IMR-90 (cell line): Measurements from ENCODE around the gene DHRSX. TPM values are rescaled to one million over a fixed set of nuclear protein-coding genes. Genes with fewer than 3 reads are reported as not detected.
A peak's percentile ranks its signal among the peaks of the same experiment; 100 is the strongest.

Source experiments
- ATAC-seq: fragments of 200-7000 bp; cut with Tn5 transposase; 2 replicates; pipeline ENCODE4 v1.9.1; 2020; ENCODE audit warnings: low read depth, mild to moderate bottlenecking, moderate library complexity
- BruUV-seq: library from RNA; stranded (reverse); fragments of 400-500 nt; replicated peaks from 2 replicates; lab custom pipeline; 2021; lab: Mats Ljungman, UMichigan
- CTCF ChIA-PET: fragments of 300-600 bp; formaldehyde crosslinking; extraction: SDS; loops from one replicate; lab custom pipeline; 2021; ENCODE audit warnings: antibody characterized with exemption; lab: Yijun Ruan, JAX
- POLR2A ChIA-PET: fragments of 300-600 bp; sonication (Branson Sonifier 250); formaldehyde crosslinking; loops from one replicate; lab custom pipeline; 2022; ENCODE audit warnings: antibody characterized with exemption; ENCODE audit not compliant: unreplicated experiment; lab: Charles Lee
- DNase-seq: peaks from one replicate; pipeline ENCODE4 v3.0.0; 2013
- H2AFZ ChIP-seq: replicated peaks from 2 replicates; pipeline ENCODE3; 2013; ENCODE audit warnings: low read length, mild to moderate bottlenecking; ENCODE audit not compliant: poor library complexity
- H2AK5ac ChIP-seq: 2 replicates; pipeline ENCODE4 v1.6.1; 2013; ENCODE audit warnings: low read depth, low read length, inconsistent platforms
- H2AK9ac ChIP-seq: replicated peaks from 2 replicates; pipeline ENCODE3; 2013; ENCODE audit warnings: mild to moderate bottlenecking, low read depth, low read length, moderate library complexity; ENCODE audit not compliant: poor library complexity
- H2BK120ac ChIP-seq: 2 replicates; pipeline ENCODE4 v1.6.1; 2013; ENCODE audit warnings: low read depth, low read length, inconsistent platforms
- H2BK15ac ChIP-seq: 3 replicates; pipeline ENCODE4 v1.6.1; 2013; ENCODE audit warnings: low read depth, low read length, inconsistent platforms
- H2BK20ac ChIP-seq: 2 replicates; pipeline ENCODE4 v1.6.1; 2013; ENCODE audit warnings: low read depth, mild to moderate bottlenecking, inconsistent platforms, low read length, moderate library complexity
- H2BK5ac ChIP-seq: 2 replicates; pipeline ENCODE4 v1.6.1; 2013; ENCODE audit warnings: mild to moderate bottlenecking, low read depth, low read length, inconsistent platforms; ENCODE audit not compliant: poor library complexity, severe bottlenecking
- H3K14ac ChIP-seq: replicated peaks from 2 replicates; pipeline ENCODE4 v1.6.1; 2013; ENCODE audit warnings: low read depth, low read length, inconsistent platforms
- H3K18ac ChIP-seq: 2 replicates; pipeline ENCODE4 v1.6.1; 2013; ENCODE audit warnings: low read depth, low read length, control low read depth
- H3K23ac ChIP-seq: 2 replicates; pipeline ENCODE4 v1.6.1; 2013; ENCODE audit warnings: low read depth, low read length, inconsistent platforms
- H3K27ac ChIP-seq: 2 replicates; pipeline ENCODE4 v1.5.1; 2013; ENCODE audit warnings: mild to moderate bottlenecking, control low read depth, low read length; ENCODE audit not compliant: insufficient read depth
- H3K27me3 ChIP-seq: 2 replicates; pipeline ENCODE4 v1.6.1; 2013; ENCODE audit warnings: low read length; ENCODE audit not compliant: control insufficient read depth, insufficient read depth
- H3K36me3 ChIP-seq: 2 replicates; pipeline ENCODE4 v1.6.1; 2013; ENCODE audit warnings: low read length, mixed read lengths; ENCODE audit not compliant: control insufficient read depth, insufficient read depth
- H3K4ac ChIP-seq: 2 replicates; pipeline ENCODE4 v1.6.1; 2013; ENCODE audit warnings: low read depth, low read length, inconsistent platforms
- H3K4me1 ChIP-seq: 2 replicates; pipeline ENCODE4 v1.6.1; 2013; ENCODE audit warnings: low read length, mixed read lengths; ENCODE audit not compliant: control insufficient read depth, insufficient read depth
- H3K4me2 ChIP-seq: 2 replicates; pipeline ENCODE4 v1.6.1; 2013; ENCODE audit warnings: low read depth, mild to moderate bottlenecking, control low read depth, low read length, moderate library complexity
- H3K4me3 ChIP-seq: 2 replicates; pipeline ENCODE4 v1.5.1; 2013; ENCODE audit warnings: low read depth, mild to moderate bottlenecking, control low read depth, low read length, moderate library complexity; ENCODE audit not compliant: insufficient read depth
- H3K56ac ChIP-seq: 2 replicates; pipeline ENCODE4 v1.6.1; 2013; ENCODE audit warnings: low read length, inconsistent platforms; ENCODE audit not compliant: insufficient read depth; ENCODE audit errors: extremely low read depth
- H3K79me1 ChIP-seq, 2 experiments: 2 replicates each; pipeline ENCODE4 v1.6.1; 2013; ENCODE audit warnings: low read length in 2 of 2, inconsistent platforms in 1 of 2, low read depth in 1 of 2
- H3K9ac ChIP-seq: 2 replicates; pipeline ENCODE4 v1.6.1; 2013; ENCODE audit warnings: low read depth, low read length, control low read depth
- H3K9me1 ChIP-seq: 2 replicates; pipeline ENCODE4 v1.6.1; 2013; ENCODE audit warnings: low read length, inconsistent platforms; ENCODE audit not compliant: insufficient read depth
- H3K9me3 ChIP-seq: 2 replicates; pipeline ENCODE4 v1.6.1; 2013; ENCODE audit warnings: low read length; ENCODE audit not compliant: control insufficient read depth, insufficient read depth
- H4K20me1 ChIP-seq: 2 replicates; pipeline ENCODE4 v1.6.1; 2013; ENCODE audit warnings: low read length, inconsistent platforms; ENCODE audit not compliant: insufficient read depth
- H4K5ac ChIP-seq: 2 replicates; pipeline ENCODE4 v1.6.1; 2013; ENCODE audit warnings: mild to moderate bottlenecking, low read depth, low read length, control low read depth
- H4K8ac ChIP-seq, 2 experiments: 2 replicates each; pipeline ENCODE4 v1.6.1; 2013; ENCODE audit warnings: low read depth in 2 of 2, low read length in 2 of 2, control low read depth in 1 of 2, inconsistent platforms in 1 of 2
- H4K91ac ChIP-seq: 2 replicates; pipeline ENCODE4 v1.6.1; 2013; ENCODE audit warnings: low read depth, low read length, inconsistent platforms; ENCODE audit not compliant: insufficient read depth
- BHLHE40 ChIP-seq: fragments of 150-350 bp; IDR thresholded peaks from 2 replicates; pipeline ENCODE4 v1.6.1; 2016; ENCODE audit warnings: mild to moderate bottlenecking, low read depth, low read length
- CEBPB ChIP-seq: IDR thresholded peaks from 2 replicates; pipeline ENCODE4 v1.6.1; 2012; ENCODE audit warnings: low read depth, low read length, improper control_type of control experiment
- CHD1 ChIP-seq: IDR thresholded peaks from 2 replicates; pipeline ENCODE4 v1.6.1; 2012; ENCODE audit warnings: low read depth, low read length, improper control_type of control experiment
- MAFK ChIP-seq: IDR thresholded peaks from 2 replicates; pipeline ENCODE4 v1.6.1; 2012; ENCODE audit warnings: low read depth, low read length, improper control_type of control experiment
- MAZ ChIP-seq: IDR thresholded peaks from 2 replicates; pipeline ENCODE4 v1.6.1; 2012; ENCODE audit warnings: low read depth, mild to moderate bottlenecking, low read length, improper control_type of control experiment, moderate library complexity, borderline replicate concordance
- MXI1 ChIP-seq: IDR thresholded peaks from 2 replicates; pipeline ENCODE4 v1.6.1; 2012; ENCODE audit warnings: low read depth, mild to moderate bottlenecking, low read length, moderate library complexity, borderline replicate concordance
- NFE2L2 ChIP-seq: fragments of 150-350 bp; IDR thresholded peaks from 2 replicates; pipeline ENCODE4 v1.6.1; 2016; ENCODE audit warnings: low read depth, mild to moderate bottlenecking, low read length
- POLR2A ChIP-seq: IDR thresholded peaks from 2 replicates; pipeline ENCODE4 v1.6.1; 2012; ENCODE audit warnings: mild to moderate bottlenecking, low read depth, low read length
- RAD21 ChIP-seq: IDR thresholded peaks from 2 replicates; pipeline ENCODE4 v1.6.1; 2012; ENCODE audit warnings: low read length, improper control_type of control experiment
- RCOR1 ChIP-seq: IDR thresholded peaks from 2 replicates; pipeline ENCODE4 v1.6.1; 2012; ENCODE audit warnings: mild to moderate bottlenecking, low read length, improper control_type of control experiment; ENCODE audit not compliant: insufficient replicate concordance
- RFX5 ChIP-seq: IDR thresholded peaks from 2 replicates; pipeline ENCODE4 v1.8.0; 2012; ENCODE audit warnings: low read depth, mild to moderate bottlenecking, low read length, moderate library complexity
- SMC3 ChIP-seq: fragments of 150-350 bp; IDR thresholded peaks from 2 replicates; pipeline ENCODE4 v1.6.1; 2016; ENCODE audit warnings: low read depth, mild to moderate bottlenecking, antibody characterized with exemption, low read length, moderate library complexity
- WGBS, 2 experiments: methylation state at CpG; one replicate each; pipeline versions ENCODE4 v1.1.5 to v1.1.7; 2013; ENCODE audit warnings: missing lambda C conversion rate in 2 of 2; ENCODE audit not compliant: insufficient read length in 1 of 2; ENCODE audit errors: extremely low coverage in 2 of 2; 5-methylcytosine and 5-hydroxymethylcytosine counted together
- dilution Hi-C: fragments of 300-500 bp; cut with HindIII; formaldehyde crosslinking; loops from one replicate; pipeline ENCODE4 v1.14.3; 2018; ENCODE audit warnings: low sequenced_read_pairs; ENCODE audit not compliant: unreplicated experiment
- in situ Hi-C: fragments of 300-500 bp; cut with MboI; formaldehyde crosslinking; loops from 3 replicates; pipeline ENCODE4 v1.14.3; 2019; ENCODE audit warnings: low sequenced_read_pairs, inconsistent platforms, mixed read lengths
- intact Hi-C: fragments of 100-400 bp; cut with micrococcal nuclease; formaldehyde crosslinking; loops from 2 replicates; pipeline ENCODE4 v1.10.0; 2022
- polyA plus RNA-seq, 3 experiments: library from polyadenylated mRNA; depleted of rRNA; stranded (reverse); fragments of >200 nt; gene quantifications; 2 replicates each; pipeline ENCODE4 v1.2.3, GENCODE V29; 2012; ENCODE audit warnings: low replicate concordance in 1 of 3
- total RNA-seq: library from RNA; depleted of rRNA; stranded (reverse); fragments of >200 nt; gene quantifications from 2 replicates; pipeline ENCODE4 v1.2.3, GENCODE V29; 2012
- TF ChIP-seq, protein P1 (sequence below): fragments of 150-350 bp; IDR thresholded peaks from 2 replicates; pipeline ENCODE4 v1.6.1; 2016; ENCODE audit warnings: low read depth, mild to moderate bottlenecking, low read length, moderate library complexity, borderline replicate concordance
- TF ChIP-seq, protein P2 (sequence below): fragments of 150-350 bp; IDR thresholded peaks from 2 replicates; pipeline ENCODE4 v1.6.1; 2017; ENCODE audit warnings: mild to moderate bottlenecking, antibody characterized with exemption, low read length, low read depth

The DHRSX gene
- total and polyA plus RNA-seq, 2 of the 4 experiments (the other 2 are of a cell fraction): 26.2 to 38.0 TPM

- TF ChIP-seq RAD21 (no peak), CHD1 (no peak), BHLHE40 (no peak)
Measured at GRCh38 chrX:2484721-2485648, 15.8 kb downstream of the DHRSX start (continued).

GRCh38 chrX:2484256-2484655 lies 16.5 kb downstream of the DHRSX start:
- no peak for DNase-seq
- dilution Hi-C loops: no loop called here
- Histone ChIP-seq H2BK15ac (no peak overlapping the region), H3K79me1 (peaks cover 25 to 55% of the 10 kb centered on the region in 2 experiments), H3K9ac (peak overlapping the region; percentile 27; the same call in 1 of the 2 replicates), H3K4me1 (peaks cover 14% of the 10 kb centered on the region), H4K91ac (peak overlapping the region; percentile 32; the same call in 1 of the 2 replicates), H2AK9ac (peak overlapping the region; percentile 48), H2BK5ac (no peak overlapping the region), H2BK120ac (peak overlapping the region; percentile 41; the same call in 1 of the 2 replicates), H3K4me2 (peak overlapping the region; percentile 74), H3K14ac (peak overlapping the region; percentile 31; the same call in 1 of the 2 replicates), H2BK20ac (no peak overlapping the region), H4K20me1 (peaks cover 14% of the 10 kb centered on the region), H4K8ac (peak overlapping the region; percentile 10 to 88; a peak in 3 of 4 replicates), H3K18ac (no peak overlapping the region; the same call in 1 of the 2 replicates), H2AFZ (peak overlapping the region; percentile 53), H3K9me3 (no peaks in the 10 kb centered on the region), H3K4me3 (no peak overlapping the region), H3K36me3 (peaks cover 31% of the 10 kb centered on the region), H3K27ac (peak overlapping the region; percentile 64; the same call in 1 of the 2 replicates), H3K27me3 (no peaks in the 10 kb centered on the region), H3K9me1 (peaks cover 5% of the 10 kb centered on the region), H3K56ac (no peak overlapping the region), H3K4ac (peak overlapping the region; percentile 79), H2AK5ac (no peak overlapping the region), H4K5ac (peak overlapping the region; percentile 45), H3K23ac (peak overlapping the region; percentile 90; the same call in 1 of the 2 replicates)
- ATAC-seq: peak; percentile 9; the same call in 1 of the 2 replicates
- POLR2A ChIA-PET: no interaction called here
- 32% methylated on average over 8 of the region's 12 CpGs; no CpG with 5 or more reads in 1 of the 2 experiments for WGBS, 2 experiments
- CTCF ChIA-PET: no interaction called here
- in situ Hi-C loops: no loop called here
- intact Hi-C loops: loop anchor here (2.0 kb wide), 1 partner anchor 15 kb away; no protein-coding TSS in a partner anchor
- no TSS peak for BruUV-seq
- no peak for TF ChIP-seq NFE2L2
- TF ChIP-seq CHD1: no peak
- TF ChIP-seq SMC3: no peak
- TF ChIP-seq RFX5: no peak
- TF ChIP-seq, protein P1, sequence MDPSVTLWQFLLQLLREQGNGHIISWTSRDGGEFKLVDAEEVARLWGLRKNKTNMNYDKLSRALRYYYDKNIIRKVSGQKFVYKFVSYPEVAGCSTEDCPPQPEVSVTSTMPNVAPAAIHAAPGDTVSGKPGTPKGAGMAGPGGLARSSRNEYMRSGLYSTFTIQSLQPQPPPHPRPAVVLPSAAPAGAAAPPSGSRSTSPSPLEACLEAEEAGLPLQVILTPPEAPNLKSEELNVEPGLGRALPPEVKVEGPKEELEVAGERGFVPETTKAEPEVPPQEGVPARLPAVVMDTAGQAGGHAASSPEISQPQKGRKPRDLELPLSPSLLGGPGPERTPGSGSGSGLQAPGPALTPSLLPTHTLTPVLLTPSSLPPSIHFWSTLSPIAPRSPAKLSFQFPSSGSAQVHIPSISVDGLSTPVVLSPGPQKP: no peak
- no peak for TF ChIP-seq MAZ
- TF ChIP-seq POLR2A: no peak
- no peak for TF ChIP-seq RCOR1
- TF ChIP-seq MAFK: no peak
- no peak for TF ChIP-seq CEBPB
- TF ChIP-seq RAD21: no peak
- TF ChIP-seq MXI1: no peak
- TF ChIP-seq, protein P2, sequence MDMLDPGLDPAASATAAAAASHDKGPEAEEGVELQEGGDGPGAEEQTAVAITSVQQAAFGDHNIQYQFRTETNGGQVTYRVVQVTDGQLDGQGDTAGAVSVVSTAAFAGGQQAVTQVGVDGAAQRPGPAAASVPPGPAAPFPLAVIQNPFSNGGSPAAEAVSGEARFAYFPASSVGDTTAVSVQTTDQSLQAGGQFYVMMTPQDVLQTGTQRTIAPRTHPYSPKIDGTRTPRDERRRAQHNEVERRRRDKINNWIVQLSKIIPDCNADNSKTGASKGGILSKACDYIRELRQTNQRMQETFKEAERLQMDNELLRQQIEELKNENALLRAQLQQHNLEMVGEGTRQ: no peak
